ENCODE measurements around the gene SCO2.
"Not testable (repeated sequence)": the region's sequence is repeated elsewhere in the genome, so short reads cannot be mapped to it uniquely, and the experiment has no call there.

Gene SCO2

DNA sequence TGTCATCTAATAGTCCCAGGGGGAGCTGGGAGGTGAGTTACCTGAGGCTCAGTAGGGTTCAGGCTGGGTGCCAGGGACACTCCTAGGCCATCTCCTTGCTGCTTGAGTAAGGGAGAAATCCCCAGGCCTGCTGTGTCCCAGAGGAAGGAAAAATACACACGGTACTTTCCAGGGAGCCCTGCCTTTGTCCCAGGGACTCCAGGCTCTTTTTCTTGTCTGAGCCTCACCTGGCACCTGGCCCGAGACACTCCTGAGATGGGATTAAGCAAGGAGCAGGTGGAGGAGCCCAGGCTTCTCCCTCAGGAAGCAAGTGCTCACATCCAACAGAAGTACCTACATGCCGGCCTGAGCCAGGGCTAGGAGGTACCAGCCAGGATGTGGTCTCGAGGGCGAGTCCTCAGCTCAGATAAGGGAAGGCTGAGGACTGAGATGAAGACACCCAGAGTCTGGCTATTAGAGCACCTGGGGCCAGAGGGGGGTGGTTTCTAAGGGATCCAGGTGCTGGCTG is 19.4 kb upstream of the SCO2 start:
- Histone ChIP-seq H3K4me3 (ENCODE audit: low read depth, low read length, poor library complexity, severe bottlenecking) (no peak overlapping the region), H3K9me2 (ENCODE audit: low read depth, low read length) (no peaks in the 10 kb centered on the region), H3K4me1 (ENCODE audit: insufficient read depth, low read length, severe bottlenecking) (peaks cover 53% of the 10 kb centered on the region), H3F3A (ENCODE audit: insufficient read depth, low read length) (peaks cover 11% of the 10 kb centered on the region; the same call in 1 of the 2 replicates), H2AFZ (ENCODE audit: low read length) (no peak overlapping the region), H3K9ac (ENCODE audit: low read length) (no peak overlapping the region), H3K27me3 (ENCODE audit: insufficient read depth, low read length) (no peaks in the 10 kb centered on the region), H4K20me1 (ENCODE audit: insufficient read depth, low read length) (no peaks in the 10 kb centered on the region), H3K9me3 (ENCODE audit: low read length) (no peaks in the 10 kb centered on the region), H3K36me3 (ENCODE audit: insufficient read depth, low read length) (no peaks in the 10 kb centered on the region), H3K27ac (ENCODE audit: low read depth, low read length, poor library complexity, severe bottlenecking) (no peak overlapping the region), H3K4me2 (ENCODE audit: low read length) (peak overlapping the region; percentile 50; the same call in 1 of the 2 replicates), H3K79me2 (ENCODE audit: insufficient read depth, low read length) (no peaks in the 10 kb centered on the region)
- TF ChIP-seq, protein P1, sequence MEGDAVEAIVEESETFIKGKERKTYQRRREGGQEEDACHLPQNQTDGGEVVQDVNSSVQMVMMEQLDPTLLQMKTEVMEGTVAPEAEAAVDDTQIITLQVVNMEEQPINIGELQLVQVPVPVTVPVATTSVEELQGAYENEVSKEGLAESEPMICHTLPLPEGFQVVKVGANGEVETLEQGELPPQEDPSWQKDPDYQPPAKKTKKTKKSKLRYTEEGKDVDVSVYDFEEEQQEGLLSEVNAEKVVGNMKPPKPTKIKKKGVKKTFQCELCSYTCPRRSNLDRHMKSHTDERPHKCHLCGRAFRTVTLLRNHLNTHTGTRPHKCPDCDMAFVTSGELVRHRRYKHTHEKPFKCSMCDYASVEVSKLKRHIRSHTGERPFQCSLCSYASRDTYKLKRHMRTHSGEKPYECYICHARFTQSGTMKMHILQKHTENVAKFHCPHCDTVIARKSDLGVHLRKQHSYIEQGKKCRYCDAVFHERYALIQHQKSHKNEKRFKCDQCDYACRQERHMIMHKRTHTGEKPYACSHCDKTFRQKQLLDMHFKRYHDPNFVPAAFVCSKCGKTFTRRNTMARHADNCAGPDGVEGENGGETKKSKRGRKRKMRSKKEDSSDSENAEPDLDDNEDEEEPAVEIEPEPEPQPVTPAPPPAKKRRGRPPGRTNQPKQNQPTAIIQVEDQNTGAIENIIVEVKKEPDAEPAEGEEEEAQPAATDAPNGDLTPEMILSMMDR (IDR thresholded peaks at IDR 0.05; ENCODE audit: low read length) = no peak
- TF ChIP-seq EZH2 (IDR thresholded peaks at IDR 0.05; ENCODE audit: borderline replicate concordance, low read length) = no peak

DNA sequence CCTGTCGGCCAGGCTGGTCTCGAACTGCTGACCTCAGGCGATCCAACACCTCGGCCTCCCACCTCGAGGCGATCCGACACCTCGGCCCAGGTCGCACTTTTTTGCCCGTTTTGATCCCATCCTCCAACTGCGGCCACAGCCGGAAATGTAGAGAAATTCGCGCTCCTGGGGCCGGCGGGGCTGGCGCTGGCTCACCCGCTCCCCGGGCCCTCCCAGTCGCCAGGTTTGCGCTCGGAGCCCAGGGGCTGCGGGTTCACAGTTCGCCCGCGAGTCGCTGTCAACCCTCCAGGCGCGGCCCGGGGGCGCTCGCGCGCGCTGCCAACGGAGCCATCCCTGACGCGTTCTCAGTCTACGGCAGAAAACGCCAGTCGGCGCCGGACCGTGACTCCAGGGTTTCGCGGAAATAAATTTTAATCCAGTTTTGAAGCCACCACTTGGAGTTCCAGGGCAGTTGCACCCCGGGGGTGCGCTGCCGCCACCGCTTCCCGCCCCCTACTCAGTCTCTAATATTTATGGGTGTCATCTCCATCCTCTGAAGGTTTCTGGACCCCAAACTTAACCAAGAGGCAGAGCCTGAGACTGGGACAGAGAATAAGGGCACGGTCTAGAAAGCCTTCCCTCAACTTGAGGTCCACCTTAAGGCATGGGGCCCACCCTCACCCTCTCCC is 18.8 kb upstream of the SCO2 start:
- no peaks in the 10 kb centered on the region for H3K79me2 ChIP-seq (ENCODE audit: insufficient read depth, low read length)
- H3K4me2 ChIP-seq (ENCODE audit: low read length) = peak overlapping the region; percentile 50
- TF ChIP-seq, protein P1 (IDR thresholded peaks at IDR 0.05; ENCODE audit: low read length) = peak; percentile 75
- TF ChIP-seq EZH2 (IDR thresholded peaks at IDR 0.05; ENCODE audit: borderline replicate concordance, low read length) = no peak
- H3F3A ChIP-seq (ENCODE audit: insufficient read depth, low read length) = peaks cover 11% of the 10 kb centered on the region; the same call in 1 of the 2 replicates
- no peaks in the 10 kb centered on the region for H3K27me3 ChIP-seq (ENCODE audit: insufficient read depth, low read length)
- no peaks in the 10 kb centered on the region for H3K9me2 ChIP-seq (ENCODE audit: low read depth, low read length)
- H2AFZ ChIP-seq (ENCODE audit: low read length) = no peak overlapping the region
- H3K4me1 ChIP-seq (ENCODE audit: insufficient read depth, low read length, severe bottlenecking) = peaks cover 58% of the 10 kb centered on the region
- peak overlapping the region; percentile 15 for H3K4me3 ChIP-seq (ENCODE audit: low read depth, low read length, poor library complexity, severe bottlenecking)
- H3K27ac ChIP-seq (ENCODE audit: low read depth, low read length, poor library complexity, severe bottlenecking) = no peak overlapping the region
- no peaks in the 10 kb centered on the region for H3K9me3 ChIP-seq (ENCODE audit: low read length)
- H4K20me1 ChIP-seq (ENCODE audit: insufficient read depth, low read length) = no peaks in the 10 kb centered on the region
- H3K36me3 ChIP-seq (ENCODE audit: insufficient read depth, low read length) = no peaks in the 10 kb centered on the region
- H3K9ac ChIP-seq (ENCODE audit: low read length) = no peak overlapping the region; the same call in 1 of the 2 replicates

DNA sequence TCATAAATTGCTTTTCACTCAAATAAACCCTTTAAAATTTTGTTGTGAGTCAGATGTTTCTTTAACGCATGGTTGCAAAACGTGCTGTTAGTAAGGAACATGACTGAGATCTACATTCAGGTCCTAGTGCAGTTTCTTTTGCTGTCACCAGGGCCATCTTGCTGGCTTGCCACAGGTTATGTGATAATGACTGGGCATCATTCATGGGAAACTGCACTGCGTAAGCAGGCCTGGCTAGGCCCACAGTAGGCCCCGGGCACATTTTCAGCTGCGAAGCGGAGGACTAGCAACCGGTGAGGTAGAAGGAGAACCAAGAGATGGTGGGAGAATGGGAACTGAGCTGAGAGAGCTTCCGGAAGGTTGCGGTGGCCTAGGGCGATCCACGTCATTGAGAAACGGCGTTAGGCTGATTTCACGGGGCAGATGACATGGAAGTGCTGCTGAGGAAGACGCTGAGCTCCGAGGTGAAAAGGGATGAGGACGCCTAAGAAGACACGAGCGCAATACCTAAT is 17.1 kb upstream of the SCO2 start:
- peaks cover 11% of the 10 kb centered on the region; the same call in 1 of the 2 replicates for H3F3A ChIP-seq (ENCODE audit: insufficient read depth, low read length)
- no peaks in the 10 kb centered on the region for H3K27me3 ChIP-seq (ENCODE audit: insufficient read depth, low read length)
- TF ChIP-seq EZH2 (IDR thresholded peaks at IDR 0.05; ENCODE audit: borderline replicate concordance, low read length) = no peak
- TF ChIP-seq, protein P1 (IDR thresholded peaks at IDR 0.05; ENCODE audit: low read length) = no peak; the same call in 1 of the 2 replicates
- H3K36me3 ChIP-seq (ENCODE audit: insufficient read depth, low read length) = no peaks in the 10 kb centered on the region
- peaks cover 56% of the 10 kb centered on the region for H3K4me1 ChIP-seq (ENCODE audit: insufficient read depth, low read length, severe bottlenecking)
- H3K9me3 ChIP-seq (ENCODE audit: low read length) = no peaks in the 10 kb centered on the region
- H4K20me1 ChIP-seq (ENCODE audit: insufficient read depth, low read length) = no peaks in the 10 kb centered on the region
- H3K9ac ChIP-seq (ENCODE audit: low read length) = no peak overlapping the region; the same call in 1 of the 2 replicates
- peak overlapping the region; percentile 97 for H3K27ac ChIP-seq (ENCODE audit: low read depth, low read length, poor library complexity, severe bottlenecking)
- H2AFZ ChIP-seq (ENCODE audit: low read length) = no peak overlapping the region
- H3K79me2 ChIP-seq (ENCODE audit: insufficient read depth, low read length) = no peaks in the 10 kb centered on the region
- H3K4me3 ChIP-seq (ENCODE audit: low read depth, low read length, poor library complexity, severe bottlenecking) = peak overlapping the region; percentile 6
- H3K4me2 ChIP-seq (ENCODE audit: low read length) = peak overlapping the region; percentile 51; the same call in 1 of the 2 replicates
- H3K9me2 ChIP-seq (ENCODE audit: low read depth, low read length) = no peaks in the 10 kb centered on the region

DNA sequence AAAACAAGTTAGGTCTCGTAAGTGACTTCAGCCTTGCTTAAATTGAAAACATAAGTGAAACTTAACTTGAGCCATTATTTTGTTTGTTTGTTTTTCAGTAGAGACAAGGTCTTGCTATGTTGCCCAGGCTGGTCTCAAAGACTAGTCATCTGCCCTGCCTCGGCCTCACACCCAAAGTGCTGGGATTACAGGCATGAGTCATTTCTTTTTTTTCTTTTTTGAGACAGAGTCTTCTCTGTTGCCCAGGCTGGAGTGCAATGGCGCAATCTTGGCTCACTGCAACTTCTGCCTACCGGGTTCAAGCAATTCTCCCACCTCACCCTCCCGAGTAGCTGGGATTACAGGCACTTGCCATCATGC is 16.2 kb upstream of the SCO2 start:
- H3K36me3 ChIP-seq (ENCODE audit: insufficient read depth, low read length); H2AFZ ChIP-seq (ENCODE audit: low read length); H3K27me3 ChIP-seq (ENCODE audit: insufficient read depth, low read length); H3K9me2 ChIP-seq (ENCODE audit: low read depth, low read length); H3K9me3 ChIP-seq (ENCODE audit: low read length); H3K79me2 ChIP-seq (ENCODE audit: insufficient read depth, low read length); H4K20me1 ChIP-seq (ENCODE audit: insufficient read depth, low read length): not testable (repeated sequence)
- Histone ChIP-seq H3K4me1 (ENCODE audit: insufficient read depth, low read length, severe bottlenecking) (peaks cover 56% of the 10 kb centered on the region), H3K27ac (ENCODE audit: low read depth, low read length, poor library complexity, severe bottlenecking) (peak overlapping the region; percentile 97), H3F3A (ENCODE audit: insufficient read depth, low read length) (peaks cover 11% of the 10 kb centered on the region; the same call in 1 of the 2 replicates), H3K4me3 (ENCODE audit: low read depth, low read length, poor library complexity, severe bottlenecking) (peak overlapping the region; percentile 6), H3K9ac (ENCODE audit: low read length) (peak overlapping the region; percentile 41; the same call in 1 of the 2 replicates), H3K4me2 (ENCODE audit: low read length) (peak overlapping the region; percentile 51; the same call in 1 of the 2 replicates)

Data from OCI-LY1 (cell line).